Cardiac septum (tissue), 1 donor: ENCODE data around the gene PUDP. TPM values are rescaled to one million over a fixed set of nuclear protein-coding genes. Genes with fewer than 3 reads are reported as not detected.

ENCODE experiments used
- microRNA-seq: library from miRNA; unstranded; fragments of <30 nt; microRNA quantifications from one replicate; pipeline ENCODE4 v1.2.0, GENCODE V29; 2020
- total RNA-seq: library from RNA; stranded (reverse); fragmentation: NEBNext Ultra II Directional; extraction: Animal tissue kit (Norgen Biotek cat#: 25700); gene quantifications from one replicate; pipeline ENCODE4 v1.2.1, GENCODE V29; 2021
- donor health status: DM: no; HTN: no; CAD: no.

The PUDP gene
- total RNA-seq, 1 donor from 2014 or later: 33.2 TPM

Small RNA genes lying within 50 kb of the gene (microRNA-seq; reads per million reads assigned to microRNA genes)
- not detected for gene MIR4767

Other genes with a start within 250 kb of the PUDP start
- gene STS, start 441 bp downstream of the PUDP start, total RNA-seq: 8.2 TPM